IPS DF 4.7 (cell line): ENCODE measurements around the gene HLA-DPB1.

Experiments used
- DNase-seq: peaks from one replicate; pipeline ENCODE4 v3.0.0-alpha.2; 2013; ENCODE audit warnings: low spot score; ENCODE audit errors: extremely low read depth

HLA-DPB1 gene

DNA sequence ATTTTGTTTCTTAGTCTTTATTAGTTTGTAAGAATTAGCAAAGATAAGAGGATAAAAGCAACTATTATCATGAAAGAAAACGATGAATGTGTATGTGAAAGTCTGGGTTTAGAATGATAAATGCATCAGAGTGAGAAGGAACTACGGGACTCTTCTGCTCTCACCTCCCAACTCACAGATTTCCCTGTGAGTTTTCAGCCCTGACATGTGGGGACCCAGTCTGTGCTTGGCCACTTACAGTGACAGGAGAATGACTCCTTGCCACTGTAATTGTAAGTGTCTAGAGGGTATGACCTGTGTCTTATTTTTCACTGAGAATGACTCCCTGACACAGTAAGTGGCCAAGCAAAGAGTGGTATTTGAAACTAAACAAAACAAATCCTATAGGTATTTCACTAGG lies 4.9 kb upstream of the HLA-DPB1 start:
- no peak for DNase-seq

- DNase-seq = no peak
Observed at GRCh38 chr6:33071569-33071968, 4.2 kb upstream of the HLA-DPB1 start.

DNA sequence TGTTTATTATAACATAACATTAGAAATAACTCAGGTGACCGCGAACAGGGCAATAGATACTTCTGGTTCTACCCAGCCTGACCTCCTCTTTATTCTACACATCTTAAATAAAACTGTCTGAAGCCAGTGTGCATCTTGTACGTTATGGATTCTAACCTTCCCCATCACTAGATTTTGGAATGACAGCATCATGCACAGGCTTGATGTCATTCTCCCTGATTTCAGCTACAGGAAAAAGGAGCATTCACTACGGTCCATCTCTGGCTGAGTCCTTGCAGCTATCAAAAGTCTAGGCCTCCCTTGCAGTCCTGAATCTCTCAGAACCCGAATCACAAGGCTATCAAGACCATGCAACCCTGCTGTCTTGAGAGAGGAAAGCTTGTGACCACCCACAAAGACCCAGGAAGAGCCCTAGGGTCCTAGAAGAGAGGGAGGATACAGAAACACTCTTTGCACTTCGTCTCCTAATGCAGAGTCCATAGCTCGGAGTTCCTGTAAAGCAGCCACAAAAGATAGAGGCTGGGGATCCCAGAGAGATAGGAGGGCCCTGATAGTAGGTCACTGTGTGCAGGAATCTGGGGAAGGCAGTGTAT lies 3.2 kb upstream of the HLA-DPB1 start:
- no peak for DNase-seq

GRCh38 chr6:33073431-33073871 lies 2.3 kb upstream of the HLA-DPB1 start, which contains the start of gene HLA-DPA1:
TSS of gene HLA-DPA1 (minus strand) at chr6:33073649.
- DNase-seq = no peak

GRCh38 chr6:33075208-33075567 lies 602 bp upstream of the HLA-DPB1 start:
- DNase-seq = no peak

DNA sequence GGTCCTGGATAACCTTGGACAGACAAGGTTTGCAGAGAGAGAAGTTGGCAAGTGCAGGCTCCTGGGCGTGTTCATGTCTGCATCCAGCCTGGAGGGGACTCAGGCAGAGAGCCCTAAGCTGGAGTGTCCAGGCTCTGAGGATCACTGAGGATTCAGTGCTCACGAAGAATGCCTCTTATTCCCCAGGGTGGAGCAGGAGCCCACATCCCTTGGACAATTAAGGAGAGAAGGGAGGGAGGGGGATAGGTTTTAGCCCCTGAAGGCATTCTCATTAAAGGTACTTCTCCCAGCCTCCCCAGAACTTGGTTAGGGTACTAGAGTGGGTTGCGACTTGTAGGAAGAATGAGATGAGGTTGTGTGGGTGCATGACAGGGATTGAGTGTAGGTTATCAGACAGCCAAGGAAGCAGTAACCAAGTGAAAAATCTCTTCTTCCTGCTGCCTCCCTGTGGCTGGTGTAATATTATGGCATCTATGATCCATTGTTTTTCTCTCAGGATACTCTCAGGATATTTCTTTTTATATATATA lies 680 bp downstream of the HLA-DPB1 start:
- no peak for DNase-seq

DNA sequence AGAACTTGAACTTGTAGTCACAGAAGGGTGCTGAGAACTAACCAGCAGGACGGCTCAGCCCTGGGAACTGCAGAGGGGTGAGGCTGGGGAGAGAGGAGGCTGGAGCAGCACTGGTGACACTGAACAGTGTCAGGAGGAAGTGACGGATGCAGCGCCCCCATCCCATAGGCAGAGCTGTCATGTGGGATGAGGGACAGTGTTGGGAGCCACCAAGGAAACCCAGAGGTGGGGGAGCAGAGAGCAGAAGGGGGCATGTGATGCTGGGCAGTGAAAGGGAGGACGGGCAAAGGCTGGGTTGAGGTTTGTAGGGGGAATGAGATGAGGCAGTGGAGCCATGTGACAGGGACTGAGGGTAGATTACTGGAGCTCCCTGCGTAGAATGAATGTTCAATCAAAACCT lies 2.1 kb downstream of the HLA-DPB1 start:
- DNase-seq = no peak

DNA sequence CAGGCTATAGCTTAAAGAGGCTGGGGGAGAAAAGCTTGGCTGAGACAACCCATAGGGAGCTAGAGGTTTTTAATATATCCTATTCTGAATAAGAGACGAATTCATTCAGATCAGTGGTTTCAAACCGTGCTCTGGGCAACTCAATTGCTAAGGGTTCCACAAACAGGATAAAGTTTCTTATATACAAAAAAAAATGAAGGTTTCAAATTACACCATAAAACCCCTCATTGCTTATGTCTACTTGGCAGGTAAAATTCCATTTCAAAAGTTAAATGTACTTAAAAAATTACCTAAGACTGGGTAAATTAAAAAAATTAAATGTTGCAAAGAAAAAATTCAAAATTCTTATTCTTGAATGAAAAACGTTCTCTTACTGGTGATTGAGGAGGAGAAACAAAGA lies 2.7 kb downstream of the HLA-DPB1 start:
- DNase-seq = no peak

- no peak for DNase-seq
Observed at GRCh38 chr6:33078919-33079521, 3.2 kb downstream of the HLA-DPB1 start.

DNA sequence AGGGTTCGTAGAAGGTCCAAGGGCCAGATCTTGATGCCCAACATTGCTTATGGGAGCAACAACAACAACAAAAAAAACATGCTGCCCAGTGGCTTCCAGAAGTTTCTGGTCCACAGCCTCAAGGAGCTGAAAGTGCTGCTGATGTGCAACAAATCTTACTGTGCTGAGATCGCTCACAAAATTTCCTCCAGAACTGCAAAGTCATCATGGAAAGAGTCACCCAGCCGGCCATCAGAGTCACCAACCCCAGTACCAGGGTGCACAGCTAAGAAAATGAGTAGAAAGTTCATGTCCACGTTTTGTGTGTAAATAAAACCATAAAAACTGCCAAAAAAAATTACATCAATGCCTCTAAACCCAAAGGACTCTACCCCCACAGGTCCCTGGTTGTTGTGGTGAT lies 3.8 kb downstream of the HLA-DPB1 start:
- no peak for DNase-seq

DNA sequence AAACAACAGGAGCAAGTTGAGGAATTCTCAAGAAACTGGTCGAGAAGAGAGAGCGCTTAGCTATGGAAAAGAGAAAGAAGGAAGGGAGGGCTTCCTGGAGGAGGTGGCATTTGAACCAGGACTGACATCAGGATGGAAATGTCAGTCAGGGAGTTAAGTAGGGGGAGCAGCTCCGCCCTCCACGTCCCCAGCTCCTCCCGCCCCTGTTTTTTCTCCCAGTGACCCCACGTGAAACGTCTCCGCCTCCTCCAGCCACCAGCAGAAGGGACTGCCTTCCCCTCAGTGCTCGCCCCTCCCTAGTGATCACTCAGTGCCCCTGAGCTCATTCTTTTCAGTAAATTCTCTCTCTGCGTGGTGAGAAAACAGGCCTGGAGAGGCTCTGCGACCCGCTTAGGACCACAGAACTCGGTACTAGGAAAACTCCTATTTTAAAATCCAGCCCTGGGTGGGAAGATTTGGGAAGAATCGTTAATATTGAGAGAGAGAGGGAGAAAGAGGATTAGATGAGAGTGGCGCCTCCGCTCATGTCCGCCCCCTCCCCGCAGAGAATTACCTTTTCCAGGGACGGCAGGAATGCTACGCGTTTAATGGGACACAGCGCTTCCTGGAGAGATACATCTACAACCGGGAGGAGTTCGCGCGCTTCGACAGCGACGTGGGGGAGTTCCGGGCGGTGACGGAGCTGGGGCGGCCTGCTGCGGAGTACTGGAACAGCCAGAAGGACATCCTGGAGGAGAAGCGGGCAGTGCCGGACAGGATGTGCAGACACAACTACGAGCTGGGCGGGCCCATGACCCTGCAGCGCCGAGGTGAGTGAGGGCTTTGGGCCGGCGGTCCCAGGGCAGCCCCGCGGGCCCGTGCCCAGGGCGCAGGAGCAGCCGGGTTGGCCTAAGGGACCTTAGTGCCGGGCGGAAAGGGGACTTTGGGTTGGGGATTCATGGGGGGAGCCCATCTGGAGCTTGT lies 4.6 kb downstream of the HLA-DPB1 start:
- peak; percentile 62 for DNase-seq

DNA sequence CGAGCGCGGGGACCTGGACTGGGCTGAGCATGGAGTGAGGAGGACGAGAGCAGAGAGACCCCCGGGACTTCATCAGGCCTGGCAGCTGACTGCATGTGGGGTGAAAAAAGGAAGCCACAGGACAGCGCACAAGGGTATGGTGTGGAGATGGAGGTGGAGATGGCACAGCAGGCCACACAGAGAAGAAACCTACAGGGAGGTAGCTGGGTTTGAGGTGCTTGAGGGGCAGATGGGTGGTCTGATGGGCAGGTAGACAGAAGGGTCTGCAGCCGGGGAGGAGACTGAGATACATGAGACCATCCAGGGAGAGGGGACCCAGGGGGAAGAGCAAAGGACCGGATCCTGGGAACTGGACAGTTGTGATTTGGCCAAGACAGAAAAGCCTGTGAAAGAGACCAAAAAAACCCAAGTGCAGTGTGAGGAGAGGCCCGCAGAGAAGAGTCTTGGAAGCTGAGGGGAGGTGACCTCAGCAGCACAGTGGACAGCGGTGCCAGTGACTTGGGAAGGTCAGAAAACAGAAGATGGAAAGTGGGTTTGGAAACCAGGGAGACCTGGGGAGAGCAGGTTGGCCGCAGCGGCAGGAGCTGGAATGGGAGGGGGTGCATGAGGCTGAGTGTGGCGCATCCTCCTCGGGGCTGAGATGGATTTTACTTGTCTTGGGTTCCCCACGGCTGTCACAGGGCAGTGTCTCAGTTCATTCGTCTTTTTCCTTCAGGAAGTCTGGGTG lies 5.5 kb downstream of the HLA-DPB1 start:
- DNase-seq = no peak

GRCh38 chr6:33082702-33083101 lies 6.9 kb downstream of the HLA-DPB1 start:
- no peak for DNase-seq

DNA sequence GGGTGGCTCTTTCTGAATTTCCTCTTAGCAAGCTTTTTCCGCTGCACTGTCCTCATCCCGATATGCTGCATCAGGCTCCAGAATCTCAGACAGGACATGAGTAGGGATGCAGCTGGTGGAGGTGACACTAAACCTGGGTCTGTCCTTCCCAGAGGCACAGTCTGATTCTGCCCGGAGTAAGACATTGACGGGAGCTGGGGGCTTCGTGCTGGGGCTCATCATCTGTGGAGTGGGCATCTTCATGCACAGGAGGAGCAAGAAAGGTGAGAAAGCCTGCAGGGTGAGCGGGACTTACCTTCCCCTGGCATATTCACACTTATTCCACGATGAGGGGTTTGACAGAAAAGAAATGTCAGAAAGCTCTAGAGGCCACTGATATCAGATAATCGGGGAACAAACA lies 9.8 kb downstream of the HLA-DPB1 start:
- no peak for DNase-seq

DNA sequence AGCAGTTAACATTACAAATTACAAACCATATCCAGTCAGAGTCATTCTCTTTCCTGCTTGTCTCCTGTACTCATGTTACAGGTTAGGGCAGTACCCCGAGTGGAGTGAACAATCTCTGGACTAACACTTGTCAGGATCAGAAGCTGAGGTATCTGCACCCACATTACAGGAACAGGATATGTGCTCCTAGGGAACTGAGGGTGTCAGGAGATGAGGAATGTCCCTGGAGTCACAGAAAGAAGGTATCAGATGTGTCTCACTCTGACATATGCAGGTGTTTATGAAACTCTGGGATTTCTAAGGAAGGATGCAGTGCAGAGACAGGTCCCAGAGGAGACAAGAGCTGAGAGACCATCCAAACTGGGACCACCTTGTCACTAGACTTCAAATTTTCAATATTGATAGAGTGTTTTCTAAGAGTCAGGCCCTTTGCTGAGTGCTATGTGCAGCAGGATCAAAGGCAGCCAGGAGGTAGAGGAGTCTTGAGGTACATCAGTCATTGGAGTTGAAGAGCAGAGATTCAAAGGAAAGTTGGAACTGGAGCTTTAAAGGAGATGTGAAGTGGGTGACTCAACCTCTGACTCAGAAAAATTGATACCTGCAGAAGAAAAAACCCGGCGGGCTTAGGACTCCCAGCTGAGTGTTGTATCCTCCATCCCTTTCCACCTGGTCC lies 12.6 kb downstream of the HLA-DPB1 start:
- no peak for DNase-seq

DNA sequence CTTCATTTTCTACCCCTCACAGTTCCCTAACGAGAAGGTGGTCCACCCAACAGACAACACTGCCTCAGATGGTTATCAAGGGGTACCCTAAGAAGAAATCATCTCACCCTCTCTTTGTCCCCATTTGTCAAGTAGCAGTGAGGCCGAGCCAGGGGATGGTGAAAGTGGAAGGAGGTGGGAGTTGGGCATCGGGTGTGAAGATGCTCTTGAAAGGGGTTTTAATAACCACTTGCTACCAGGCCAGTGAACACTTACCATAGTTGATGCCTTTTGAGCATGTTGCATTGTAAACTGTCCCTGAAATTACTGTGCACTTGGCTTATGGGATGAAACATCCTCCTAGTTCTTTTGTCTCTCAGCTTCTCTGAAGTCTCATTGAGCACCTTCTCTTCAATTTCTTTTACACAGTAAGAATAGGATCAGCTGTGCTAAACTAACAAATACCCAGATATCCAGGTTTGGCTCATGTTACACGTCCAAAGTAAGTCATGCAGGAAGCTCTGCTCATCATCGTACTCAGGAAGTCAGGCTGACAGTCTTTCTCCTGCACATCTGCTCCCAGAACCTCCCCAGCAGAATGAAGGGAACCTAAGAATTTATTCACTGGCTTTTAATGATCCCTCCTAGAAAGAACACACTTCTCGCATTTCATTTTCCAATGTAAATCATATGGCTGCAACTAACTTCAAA lies 13.3 kb downstream of the HLA-DPB1 start:
- no peak for DNase-seq

- no peak for DNase-seq
Observed at GRCh38 chr6:33091957-33092356, 16.2 kb downstream of the HLA-DPB1 start.

DNA sequence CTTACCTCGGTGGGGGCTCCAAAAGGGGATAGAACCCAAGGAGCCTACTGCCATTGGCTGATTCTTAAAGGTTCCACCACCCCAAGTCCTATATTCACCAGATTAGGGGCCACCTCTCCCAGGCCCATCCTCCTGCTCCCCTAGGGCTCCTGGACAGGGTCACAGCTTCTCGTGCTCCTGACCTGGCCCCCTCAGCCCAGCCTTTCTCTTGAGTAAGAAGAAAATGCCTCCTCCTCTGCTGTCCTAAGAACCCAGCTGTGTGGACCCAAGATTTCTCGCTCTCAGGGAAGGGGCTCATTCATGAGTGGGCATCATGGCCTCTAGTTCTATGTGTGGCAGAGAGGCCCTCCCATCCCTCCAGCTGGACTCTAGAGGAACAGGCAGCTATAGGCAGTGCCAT lies 16.6 kb downstream of the HLA-DPB1 start:
- no peak for DNase-seq

DNA sequence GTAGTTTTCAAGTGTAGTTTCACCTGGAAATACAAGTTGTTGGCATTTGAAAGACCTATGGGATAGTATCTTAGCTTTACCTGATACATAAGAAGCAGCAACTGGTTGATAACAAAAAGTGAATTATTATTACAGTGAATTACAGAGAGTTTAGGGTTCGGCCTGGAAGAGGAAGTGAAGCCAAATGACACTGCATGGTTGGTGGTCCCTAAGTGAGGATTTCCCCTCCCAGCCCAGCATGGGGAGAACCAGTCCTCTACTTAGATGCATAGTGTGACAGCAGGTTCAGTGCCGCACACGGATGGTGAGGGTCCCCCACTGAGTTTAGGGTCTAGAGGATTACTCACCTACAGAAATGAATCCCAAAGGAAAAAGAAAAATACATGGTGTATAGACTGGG lies 18.1 kb downstream of the HLA-DPB1 start:
- DNase-seq = no peak

DNA sequence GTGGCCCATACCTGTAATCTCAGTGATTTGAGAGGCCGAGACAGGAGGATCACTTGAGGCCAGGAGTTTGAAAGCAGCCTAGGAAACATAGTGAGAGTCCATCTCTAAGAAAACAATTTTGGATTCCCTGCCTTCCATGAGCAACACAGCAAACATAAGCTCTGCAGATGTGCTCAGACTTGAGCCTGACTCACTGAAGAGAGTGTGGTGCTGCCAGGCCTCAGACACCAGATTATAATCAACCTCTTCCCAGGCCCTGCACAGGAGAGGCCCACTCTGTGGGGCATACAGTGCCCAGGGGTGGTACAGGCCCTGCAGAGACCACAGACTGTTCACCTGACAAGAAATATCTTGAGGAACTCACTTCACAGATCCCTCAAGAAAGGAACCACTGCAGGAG lies 19.9 kb downstream of the HLA-DPB1 start:
- no peak for DNase-seq
